Keratinocyte (primary cell): ENCODE measurements around the gene TNIK. TPM values are rescaled to one million over a fixed set of nuclear protein-coding genes. Genes with fewer than 3 reads are reported as not detected.

Source experiments
- DNase-seq: peaks from one replicate; pipeline ENCODE4 v3.0.0-alpha.2; 2011; ENCODE audit warnings: low read depth, missing footprints, low spot score
- FAIRE-seq: peaks from 2 replicates; lab custom pipeline; 2011; peaks lifted over from hg19 to GRCh38; lab: Jason Lieb, UNC
- H2AFZ ChIP-seq: 2 replicates; pipeline ENCODE4 v1.6.0; 2012; ENCODE audit warnings: low read length, control low read depth, inconsistent platforms; ENCODE audit not compliant: control insufficient read depth
- H3K27ac ChIP-seq: 2 replicates; pipeline ENCODE4 v1.5.1; 2011; ENCODE audit warnings: low read length; ENCODE audit not compliant: control insufficient read depth, insufficient read depth
- H3K27me3 ChIP-seq: 3 replicates; pipeline ENCODE4 v1.6.0; 2011; ENCODE audit warnings: low read length; ENCODE audit not compliant: control insufficient read depth, insufficient read depth; ENCODE audit errors: extremely low read depth
- H3K36me3 ChIP-seq, 2 experiments: 2 replicates in 1 of 2; 3 replicates in 1 of 2; pipeline ENCODE4 v1.5.1; 2011; ENCODE audit warnings: low read length in 2 of 2, mild to moderate bottlenecking in 1 of 2; ENCODE audit not compliant: control insufficient read depth in 2 of 2, insufficient read depth in 2 of 2; ENCODE audit errors: extremely low read depth in 1 of 2
- H3K4me1 ChIP-seq: 3 replicates; pipeline ENCODE4 v1.5.1; 2011; ENCODE audit warnings: low read length; ENCODE audit not compliant: control insufficient read depth, insufficient read depth; ENCODE audit errors: extremely low read depth
- H3K4me2 ChIP-seq: 3 replicates; pipeline ENCODE4 v1.6.0; 2011; ENCODE audit warnings: low read depth, low read length; ENCODE audit not compliant: control insufficient read depth, insufficient read depth; ENCODE audit errors: extremely low read depth
- H3K4me3 ChIP-seq, 3 experiments: fragments of 200-600 bp in 1 of 3; sonication (generic) in 1 of 3; 2 replicates in 2 of 3; 3 replicates in 1 of 3; pipeline ENCODE4 v1.5.1; 2011 to 2016; ENCODE audit warnings: low read length in 3 of 3, mild to moderate bottlenecking in 3 of 3, control low read depth in 2 of 3, inconsistent platforms in 1 of 3, low read depth in 1 of 3, mixed read lengths in 1 of 3, mixed run types in 1 of 3, moderate library complexity in 1 of 3; ENCODE audit not compliant: control insufficient read depth in 2 of 3, insufficient read depth in 2 of 3; ENCODE audit errors: extremely low read depth in 1 of 3
- H3K79me2 ChIP-seq: 2 replicates; pipeline ENCODE4 v1.6.0; 2012; ENCODE audit warnings: low read length; ENCODE audit not compliant: control insufficient read depth, insufficient read depth
- H3K9ac ChIP-seq: 3 replicates; pipeline ENCODE4 v1.6.0; 2011; ENCODE audit warnings: low read length; ENCODE audit not compliant: control insufficient read depth, insufficient read depth; ENCODE audit errors: extremely low read depth
- H3K9me1 ChIP-seq: 3 replicates; pipeline ENCODE4 v1.6.0; 2011; ENCODE audit warnings: low read length; ENCODE audit not compliant: control insufficient read depth, insufficient read depth; ENCODE audit errors: extremely low read depth
- H3K9me3 ChIP-seq: 2 replicates; pipeline ENCODE4 v1.5.1; 2012; ENCODE audit warnings: low read depth, low read length; ENCODE audit not compliant: control insufficient read depth
- H4K20me1 ChIP-seq: 3 replicates; pipeline ENCODE4 v1.6.0; 2011; ENCODE audit warnings: low read length; ENCODE audit not compliant: control insufficient read depth, insufficient read depth; ENCODE audit errors: extremely low read depth
- EZH2 ChIP-seq: IDR thresholded peaks from one replicate; pipeline ENCODE4 v1.6.1; 2012; ENCODE audit warnings: inconsistent platforms, mild to moderate bottlenecking, low read length, moderate library complexity
- dilution Hi-C: fragments of 300-500 bp; cut with MboI; formaldehyde crosslinking; loops from one replicate; pipeline ENCODE4 v1.7.0; 2020; ENCODE audit warnings: low sequenced_read_pairs; ENCODE audit not compliant: extremely low pct_ligation_motif_present
- polyA plus RNA-seq, 5 experiments: library from polyadenylated mRNA; depleted of rRNA in 3 of 5; stranded (reverse) in 3 of 5; stranded (forward) in 1 of 5; unstranded in 1 of 5; fragments of >200 nt; gene quantifications; 1 replicate in 1 of 5; 2 replicates in 3 of 5; 3 replicates in 1 of 5; pipeline versions ENCODE4 v1.2.1 to v1.2.3, GENCODE V29; 2011 to 2012; ENCODE audit warnings: missing spikeins in 2 of 5, low read depth in 1 of 5, low replicate concordance in 1 of 5
- TF ChIP-seq, protein P1 (sequence below), 3 experiments: IDR thresholded peaks in 1 of 3; conservative IDR thresholded peaks in 1 of 3; optimal IDR thresholded peaks in 1 of 3; 2 replicates in 2 of 3; 3 replicates in 1 of 3; pipeline versions ENCODE3 to v1.5.1; 2011; ENCODE audit warnings: low read length in 3 of 3, mild to moderate bottlenecking in 3 of 3, moderate library complexity in 2 of 3, control low read depth in 1 of 3, inconsistent platforms in 1 of 3; ENCODE audit not compliant: insufficient read depth in 2 of 3; ENCODE audit errors: extremely low read depth in 1 of 3

TNIK gene
- polyA plus RNA-seq, 1 donor (not counting 4 experiments of a cell fraction or from before 2014, with no cell fraction given) = 4.4 TPM

DNA sequence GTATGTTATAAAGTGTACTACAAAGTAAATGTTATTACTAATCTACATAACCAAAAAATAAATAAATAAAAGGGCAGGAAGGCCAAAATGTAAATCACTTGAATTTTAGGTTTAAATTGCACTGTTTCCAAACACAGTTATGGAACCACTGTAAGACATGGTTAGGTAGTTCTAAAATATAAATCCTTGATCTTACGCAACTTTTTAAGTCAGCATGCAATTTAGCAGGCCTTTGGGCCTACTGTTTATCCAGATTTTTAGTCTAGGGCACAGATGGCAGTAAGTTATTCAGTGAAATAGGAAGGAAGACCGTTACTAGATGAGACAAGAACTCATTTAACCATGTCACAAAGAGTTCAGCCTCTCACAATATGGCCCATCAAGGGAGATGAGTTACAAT lies 246.3 kb downstream of the TNIK start:
- Histone ChIP-seq H3K4me1 (no peaks in the 10 kb centered on the region), H3K36me3 (no peaks in the 10 kb centered on the region), H3K9me1 (no peaks in the 10 kb centered on the region), H3K9ac (no peak overlapping the region), H3K4me2 (no peak overlapping the region), H3K4me3 (no peak overlapping the region), H3K79me2 (no peaks in the 10 kb centered on the region), H4K20me1 (no peaks in the 10 kb centered on the region), H3K27me3 (no peaks in the 10 kb centered on the region), H2AFZ (no peak overlapping the region), H3K9me3 (no peaks in the 10 kb centered on the region), H3K27ac (no peak overlapping the region)
- DNase-seq (no peak), FAIRE-seq (no peak)
- TF ChIP-seq, protein P1, sequence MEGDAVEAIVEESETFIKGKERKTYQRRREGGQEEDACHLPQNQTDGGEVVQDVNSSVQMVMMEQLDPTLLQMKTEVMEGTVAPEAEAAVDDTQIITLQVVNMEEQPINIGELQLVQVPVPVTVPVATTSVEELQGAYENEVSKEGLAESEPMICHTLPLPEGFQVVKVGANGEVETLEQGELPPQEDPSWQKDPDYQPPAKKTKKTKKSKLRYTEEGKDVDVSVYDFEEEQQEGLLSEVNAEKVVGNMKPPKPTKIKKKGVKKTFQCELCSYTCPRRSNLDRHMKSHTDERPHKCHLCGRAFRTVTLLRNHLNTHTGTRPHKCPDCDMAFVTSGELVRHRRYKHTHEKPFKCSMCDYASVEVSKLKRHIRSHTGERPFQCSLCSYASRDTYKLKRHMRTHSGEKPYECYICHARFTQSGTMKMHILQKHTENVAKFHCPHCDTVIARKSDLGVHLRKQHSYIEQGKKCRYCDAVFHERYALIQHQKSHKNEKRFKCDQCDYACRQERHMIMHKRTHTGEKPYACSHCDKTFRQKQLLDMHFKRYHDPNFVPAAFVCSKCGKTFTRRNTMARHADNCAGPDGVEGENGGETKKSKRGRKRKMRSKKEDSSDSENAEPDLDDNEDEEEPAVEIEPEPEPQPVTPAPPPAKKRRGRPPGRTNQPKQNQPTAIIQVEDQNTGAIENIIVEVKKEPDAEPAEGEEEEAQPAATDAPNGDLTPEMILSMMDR (optimal IDR thresholded peaks at IDR 0.05 in 1 of 3, IDR thresholded peaks at IDR 0.05 in 1 of 3, conservative IDR thresholded peaks at IDR 0.05 in 1 of 3; ENCODE audit: extremely low read depth in 1 of 3, insufficient read depth in 2 of 3, low read length in 3 of 3) = no peak
- no peak for TF ChIP-seq EZH2
- dilution Hi-C loops = no loop called here

DNA sequence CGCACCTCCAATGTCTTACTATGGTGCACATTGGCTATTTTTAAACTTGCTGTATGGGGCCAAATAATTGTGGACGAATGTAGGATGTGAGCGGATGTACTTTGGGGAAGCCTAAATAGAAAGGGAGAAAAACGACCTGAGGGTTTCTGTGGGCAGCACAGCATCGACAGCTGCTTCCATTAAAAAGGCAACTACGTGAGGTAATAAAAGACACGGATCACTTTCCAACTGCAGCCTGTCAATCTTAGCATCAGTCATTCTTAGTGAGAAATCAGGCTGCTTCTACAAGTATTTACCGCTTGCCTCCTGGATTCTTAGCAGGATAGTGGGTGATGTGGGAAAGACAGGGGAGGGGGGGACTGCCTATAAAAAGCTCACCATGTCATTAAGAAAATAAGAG lies 247.0 kb downstream of the TNIK start:
- no peak overlapping the region for H3K4me2 ChIP-seq
- FAIRE-seq = no peak
- H3K79me2 ChIP-seq = no peaks in the 10 kb centered on the region
- TF ChIP-seq EZH2 = no peak
- TF ChIP-seq, protein P1 (optimal IDR thresholded peaks at IDR 0.05 in 1 of 3, IDR thresholded peaks at IDR 0.05 in 1 of 3, conservative IDR thresholded peaks at IDR 0.05 in 1 of 3; ENCODE audit: extremely low read depth in 1 of 3, insufficient read depth in 2 of 3, low read length in 3 of 3) = no peak
- no peak overlapping the region for H2AFZ ChIP-seq
- H4K20me1 ChIP-seq = no peaks in the 10 kb centered on the region
- no peak overlapping the region for H3K27ac ChIP-seq
- DNase-seq = no peak
- dilution Hi-C loops = no loop called here
- H3K9me1 ChIP-seq = no peaks in the 10 kb centered on the region
- H3K9ac ChIP-seq = no peak overlapping the region
- no peak overlapping the region for H3K4me3 ChIP-seq
- H3K36me3 ChIP-seq = no peaks in the 10 kb centered on the region
- no peaks in the 10 kb centered on the region for H3K27me3 ChIP-seq
- H3K4me1 ChIP-seq = no peaks in the 10 kb centered on the region
- no peaks in the 10 kb centered on the region for H3K9me3 ChIP-seq
